Measurements from ENCODE around the gene ERBB4. TPM values are rescaled to one million over a fixed set of nuclear protein-coding genes. Genes with fewer than 3 reads are reported as not detected.
A peak's percentile ranks its signal among the peaks of the same experiment; 100 is the strongest.

The ERBB4 gene
- total and polyA plus RNA-seq, 7 donors: 0.07 to 7.5 (median 2.0) TPM

GRCh38 chr2:211931314-211931713 lies 607.3 kb downstream of the ERBB4 start:
- H3K9me3 ChIP-seq: no peaks in the 10 kb centered on the region
- ATAC-seq (peak in 3 of 4 donors; percentile 21 to 60 (median 28)), DNase-seq (no peak)
- 16 to 32% (median 17%) methylated on average over 3 of the region's 3 CpGs for WGBS, 3 donors
- no peaks in the 10 kb centered on the region for H3K36me3 ChIP-seq (ENCODE audit: insufficient read depth in 1 of 2, low read depth in 1 of 2)
- TF ChIP-seq, protein P1, sequence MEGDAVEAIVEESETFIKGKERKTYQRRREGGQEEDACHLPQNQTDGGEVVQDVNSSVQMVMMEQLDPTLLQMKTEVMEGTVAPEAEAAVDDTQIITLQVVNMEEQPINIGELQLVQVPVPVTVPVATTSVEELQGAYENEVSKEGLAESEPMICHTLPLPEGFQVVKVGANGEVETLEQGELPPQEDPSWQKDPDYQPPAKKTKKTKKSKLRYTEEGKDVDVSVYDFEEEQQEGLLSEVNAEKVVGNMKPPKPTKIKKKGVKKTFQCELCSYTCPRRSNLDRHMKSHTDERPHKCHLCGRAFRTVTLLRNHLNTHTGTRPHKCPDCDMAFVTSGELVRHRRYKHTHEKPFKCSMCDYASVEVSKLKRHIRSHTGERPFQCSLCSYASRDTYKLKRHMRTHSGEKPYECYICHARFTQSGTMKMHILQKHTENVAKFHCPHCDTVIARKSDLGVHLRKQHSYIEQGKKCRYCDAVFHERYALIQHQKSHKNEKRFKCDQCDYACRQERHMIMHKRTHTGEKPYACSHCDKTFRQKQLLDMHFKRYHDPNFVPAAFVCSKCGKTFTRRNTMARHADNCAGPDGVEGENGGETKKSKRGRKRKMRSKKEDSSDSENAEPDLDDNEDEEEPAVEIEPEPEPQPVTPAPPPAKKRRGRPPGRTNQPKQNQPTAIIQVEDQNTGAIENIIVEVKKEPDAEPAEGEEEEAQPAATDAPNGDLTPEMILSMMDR (IDR thresholded peaks at IDR 0.05): no peak
- no peaks in the 10 kb centered on the region for H3K27me3 ChIP-seq (ENCODE audit: insufficient read depth in 3 of 3, low read length in 2 of 3)
- H3K4me1 ChIP-seq: peaks cover 14% of the 10 kb centered on the region
- peak overlapping the region; percentile 47 for H3K27ac ChIP-seq
- intact Hi-C loops (cut with DNase I): no loop called here
- H3K4me3 ChIP-seq: peak overlapping the region; percentile 40

GRCh38 chr2:211930331-211930730 lies 608.3 kb downstream of the ERBB4 start:
- intact Hi-C loops (cut with DNase I): no loop called here
- Histone ChIP-seq H3K27ac (peak overlapping the region; percentile 47), H3K36me3 (ENCODE audit: insufficient read depth in 1 of 2, low read depth in 1 of 2) (no peaks in the 10 kb centered on the region), H3K27me3 (ENCODE audit: insufficient read depth in 3 of 3, low read length in 2 of 3) (no peaks in the 10 kb centered on the region), H3K9me3 (no peaks in the 10 kb centered on the region), H3K4me3 (peak overlapping the region; percentile 40), H3K4me1 (peaks cover 14% of the 10 kb centered on the region)
- DNase-seq: no peak
- WGBS, 3 donors: 21 to 31% (median 23%) methylated on average over 4 of the region's 4 CpGs
- TF ChIP-seq, protein P1 (IDR thresholded peaks at IDR 0.05): no peak
- ATAC-seq: peak; percentile 51 to 86 (median 74)

GRCh38 chr2:211928201-211928600 lies 610.4 kb downstream of the ERBB4 start:
- Histone ChIP-seq H3K27me3 (ENCODE audit: insufficient read depth in 3 of 3, low read length in 2 of 3) (no peaks in the 10 kb centered on the region), H3K4me1 (peaks cover 14% of the 10 kb centered on the region), H3K9me3 (no peaks in the 10 kb centered on the region), H3K4me3 (no peak overlapping the region), H3K27ac (peak overlapping the region; percentile 20), H3K36me3 (ENCODE audit: insufficient read depth in 1 of 2, low read depth in 1 of 2) (no peaks in the 10 kb centered on the region)
- intact Hi-C loops (cut with DNase I): no loop called here
- TF ChIP-seq, protein P1 (IDR thresholded peaks at IDR 0.05): no peak
- DNase-seq (no peak), ATAC-seq (peak in 1 of 4 donors; percentile 34)
- WGBS, 3 donors: 54 to 70% (median 56%) methylated on average over 8 of the region's 8 CpGs

GRCh38 chr2:211923019-211923418 lies 615.6 kb downstream of the ERBB4 start:
- H3K4me1 ChIP-seq: peaks cover 4% of the 10 kb centered on the region
- intact Hi-C loops (cut with DNase I): no loop called here
- H3K27me3 ChIP-seq (ENCODE audit: insufficient read depth in 3 of 3, low read length in 2 of 3): no peaks in the 10 kb centered on the region

More at GRCh38 chr2:211923019-211923418, 615.6 kb downstream of the ERBB4 start:
- no peak overlapping the region for H3K27ac ChIP-seq
- no peak for ATAC-seq
- TF ChIP-seq, protein P1 (IDR thresholded peaks at IDR 0.05): no peak
- H3K4me3 ChIP-seq: no peak overlapping the region
- no peaks in the 10 kb centered on the region for H3K9me3 ChIP-seq
- DNase-seq: no peak
- WGBS, 3 donors: 42 to 63% (median 47%) methylated on average over 4 of the region's 4 CpGs
- H3K36me3 ChIP-seq (ENCODE audit: insufficient read depth in 1 of 2, low read depth in 1 of 2): no peaks in the 10 kb centered on the region
